Measurements from ENCODE around the gene FAIM.
"Not testable (repeated sequence)": the region's sequence is repeated elsewhere in the genome, so short reads cannot be mapped to it uniquely, and the experiment has no call there.

The FAIM gene

DNA sequence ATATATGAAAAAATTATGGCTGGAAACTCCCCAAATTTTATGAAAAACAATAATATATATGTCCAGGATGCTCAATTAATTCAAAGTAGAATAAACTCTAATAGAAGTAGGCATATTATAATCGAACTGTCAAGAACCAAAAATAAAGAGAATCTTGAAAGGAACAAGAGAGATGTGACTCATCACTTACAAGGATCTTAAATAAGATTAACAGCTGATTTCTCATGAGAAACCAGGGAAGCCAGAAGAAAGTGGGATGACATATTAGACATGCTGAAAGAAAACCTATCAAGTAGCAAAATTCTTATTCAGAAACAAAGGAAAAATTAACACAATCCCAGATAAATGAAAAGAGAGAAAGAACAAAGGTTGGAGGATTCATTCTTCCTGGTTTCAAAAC lies 66.8 kb downstream of the FAIM start:
- Histone ChIP-seq H2AFZ (ENCODE audit: low read length) (no peak overlapping the region), H3K4ac (ENCODE audit: low read length) (no peak overlapping the region), H4K91ac (ENCODE audit: low read depth, low read length, poor library complexity) (no peak overlapping the region), H3K4me3 (ENCODE audit: low read length in 2 of 2) (no peak overlapping the region), H4K8ac (ENCODE audit: low read depth, low read length) (no peak overlapping the region), H2BK15ac (ENCODE audit: low read length) (no peak overlapping the region), H3K9me3 (replicated peaks in 1 of 2; ENCODE audit: control insufficient read depth in 2 of 2, insufficient read depth in 1 of 2, low read depth in 1 of 2, low read length in 2 of 2) (peaks cover 2 to 33% of the 10 kb centered on the region in 2 donors), H3K79me1 (ENCODE audit: low read depth, low read length) (no peaks in the 10 kb centered on the region), H3K18ac (ENCODE audit: low read length) (no peak overlapping the region), H3K23ac (ENCODE audit: low read depth, low read length, poor library complexity) (no peak overlapping the region), H2AK5ac (ENCODE audit: low read depth, low read length) (no peak overlapping the region), H3K4me2 (ENCODE audit: insufficient read depth, low read length, poor library complexity, severe bottlenecking) (no peak overlapping the region), H3K9ac (ENCODE audit: low read depth, low read length, poor library complexity) (no peak overlapping the region), H3K4me1 (ENCODE audit: control insufficient read depth in 2 of 2, insufficient read depth in 1 of 2, low read depth in 1 of 2, low read length in 2 of 2) (peaks cover 0 to 18% of the 10 kb centered on the region in 2 donors), H2BK120ac (ENCODE audit: low read depth, low read length) (no peak overlapping the region), H3K14ac (ENCODE audit: low read length) (no peak overlapping the region), H2BK12ac (ENCODE audit: low read length) (no peak overlapping the region), H2BK5ac (ENCODE audit: low read length) (no peak overlapping the region), H3K36me3 (replicated peaks in 1 of 2; ENCODE audit: control insufficient read depth in 2 of 2, insufficient read depth in 2 of 2, low read length in 2 of 2) (peaks cover 7 to 16% of the 10 kb centered on the region in 2 donors), H3K27ac (replicated peaks; ENCODE audit: low read length) (no peak overlapping the region), H3K27me3 (ENCODE audit: control insufficient read depth in 3 of 3, insufficient read depth in 3 of 3, low read depth in 1 of 3, low read length in 3 of 3) (no peaks in the 10 kb centered on the region)
- no peak for DNase-seq (ENCODE audit: low spot score)
- WGBS, 2 donors (ENCODE audit: extremely low coverage in 2 of 2, insufficient read length in 2 of 2, insufficient replicate concordance in 1 of 2) = no CpG with 5 or more reads among the region's 1 CpG

DNA sequence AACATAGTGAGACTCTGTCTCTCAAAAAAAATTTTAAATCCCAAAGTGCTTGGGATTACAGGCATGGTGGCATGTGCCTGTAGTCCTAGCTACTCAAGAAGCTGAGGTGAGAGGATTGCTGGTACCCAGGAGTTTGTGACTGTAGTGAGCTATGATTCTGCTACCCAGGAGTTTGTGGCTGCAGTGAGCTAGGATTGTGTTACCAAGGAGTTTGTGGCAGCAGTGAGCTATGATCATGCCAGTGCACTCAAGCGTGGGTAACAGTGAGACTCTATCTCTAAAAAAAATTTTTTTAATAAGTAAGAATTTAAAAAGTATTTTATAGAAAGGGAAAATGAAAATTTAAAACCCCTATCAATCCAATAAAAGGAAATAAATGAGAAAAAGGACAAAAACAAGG lies 69.5 kb downstream of the FAIM start:
- Histone ChIP-seq H3K14ac (ENCODE audit: low read length) (no peak overlapping the region), H2AK5ac (ENCODE audit: low read depth, low read length) (no peak overlapping the region), H3K4me1 (ENCODE audit: control insufficient read depth in 2 of 2, insufficient read depth in 1 of 2, low read depth in 1 of 2, low read length in 2 of 2) (peaks cover 0 to 13% of the 10 kb centered on the region in 2 donors), H3K79me1 (ENCODE audit: low read depth, low read length) (no peaks in the 10 kb centered on the region), H3K4me2 (ENCODE audit: insufficient read depth, low read length, poor library complexity, severe bottlenecking) (no peak overlapping the region), H3K27me3 (ENCODE audit: control insufficient read depth in 3 of 3, insufficient read depth in 3 of 3, low read depth in 1 of 3, low read length in 3 of 3) (no peaks in the 10 kb centered on the region), H3K4me3 (ENCODE audit: low read length in 2 of 2) (no peak overlapping the region), H3K36me3 (replicated peaks in 1 of 2; ENCODE audit: control insufficient read depth in 2 of 2, insufficient read depth in 2 of 2, low read length in 2 of 2) (peaks cover 7 to 36% of the 10 kb centered on the region in 2 donors), H2BK15ac (ENCODE audit: low read length) (no peak overlapping the region), H2BK5ac (ENCODE audit: low read length) (no peak overlapping the region), H4K91ac (ENCODE audit: low read depth, low read length, poor library complexity) (no peak overlapping the region), H2BK120ac (ENCODE audit: low read depth, low read length) (no peak overlapping the region), H3K18ac (ENCODE audit: low read length) (no peak overlapping the region), H3K4ac (ENCODE audit: low read length) (no peak overlapping the region), H3K9ac (ENCODE audit: low read depth, low read length, poor library complexity) (no peak overlapping the region), H4K8ac (ENCODE audit: low read depth, low read length) (no peak overlapping the region), H3K27ac (replicated peaks; ENCODE audit: low read length) (no peak overlapping the region), H3K9me3 (replicated peaks in 1 of 2; ENCODE audit: control insufficient read depth in 2 of 2, insufficient read depth in 1 of 2, low read depth in 1 of 2, low read length in 2 of 2) (peaks cover 2 to 31% of the 10 kb centered on the region in 2 donors), H3K23ac (ENCODE audit: low read depth, low read length, poor library complexity) (no peak overlapping the region), H2AFZ (ENCODE audit: low read length) (no peak overlapping the region), H2BK12ac (ENCODE audit: low read length) (no peak overlapping the region)
- DNase-seq (ENCODE audit: low spot score) = no peak
- WGBS, 2 donors (ENCODE audit: extremely low coverage in 2 of 2, insufficient read length in 2 of 2, insufficient replicate concordance in 1 of 2) = no CpG with 5 or more reads among the region's 1 CpG

DNA sequence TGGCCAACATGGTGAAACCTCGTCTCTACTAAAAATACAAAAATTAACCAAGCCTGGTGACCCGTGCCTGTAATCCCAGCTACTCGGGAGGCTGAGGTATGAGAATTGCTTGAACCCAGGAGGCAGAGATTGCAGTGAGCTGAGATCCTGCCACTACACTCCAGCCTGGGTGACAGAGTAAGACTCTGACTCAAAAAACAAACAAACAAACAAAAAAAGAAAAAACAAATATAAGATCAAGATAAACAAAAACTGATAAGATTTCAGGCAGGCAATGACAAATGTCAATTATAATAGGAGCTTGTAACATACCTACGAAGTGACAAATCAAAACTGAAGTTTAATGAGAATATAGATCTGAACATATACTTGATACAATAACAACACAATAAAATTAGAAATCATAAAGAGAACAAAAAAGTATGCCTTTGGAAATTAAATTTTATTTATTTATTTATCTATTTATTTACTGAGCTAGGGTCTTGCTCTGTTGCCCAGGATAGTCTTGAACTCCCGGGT lies 70.4 kb downstream of the FAIM start:
- Histone ChIP-seq H2BK5ac (ENCODE audit: low read length) (no peak overlapping the region), H2AK5ac (ENCODE audit: low read depth, low read length) (no peak overlapping the region), H3K36me3 (replicated peaks in 1 of 2; ENCODE audit: control insufficient read depth in 2 of 2, insufficient read depth in 2 of 2, low read length in 2 of 2) (peaks cover 7 to 42% of the 10 kb centered on the region in 2 donors), H3K79me1 (ENCODE audit: low read depth, low read length) (no peaks in the 10 kb centered on the region), H3K9me3 (replicated peaks in 1 of 2; ENCODE audit: control insufficient read depth in 2 of 2, insufficient read depth in 1 of 2, low read depth in 1 of 2, low read length in 2 of 2) (peaks cover 2 to 31% of the 10 kb centered on the region in 2 donors), H3K27ac (replicated peaks; ENCODE audit: low read length) (no peak overlapping the region), H3K18ac (ENCODE audit: low read length) (no peak overlapping the region), H3K4ac (ENCODE audit: low read length) (no peak overlapping the region), H3K4me2 (ENCODE audit: insufficient read depth, low read length, poor library complexity, severe bottlenecking) (no peak overlapping the region), H2AFZ (ENCODE audit: low read length) (no peak overlapping the region), H4K8ac (ENCODE audit: low read depth, low read length) (no peak overlapping the region), H3K4me3 (ENCODE audit: low read length in 2 of 2) (no peak overlapping the region), H3K9ac (ENCODE audit: low read depth, low read length, poor library complexity) (no peak overlapping the region), H3K14ac (ENCODE audit: low read length) (no peak overlapping the region), H3K23ac (ENCODE audit: low read depth, low read length, poor library complexity) (no peak overlapping the region), H2BK120ac (ENCODE audit: low read depth, low read length) (no peak overlapping the region), H2BK15ac (ENCODE audit: low read length) (no peak overlapping the region), H4K91ac (ENCODE audit: low read depth, low read length, poor library complexity) (no peak overlapping the region), H3K27me3 (ENCODE audit: control insufficient read depth in 3 of 3, insufficient read depth in 3 of 3, low read depth in 1 of 3, low read length in 3 of 3) (no peaks in the 10 kb centered on the region), H3K4me1 (ENCODE audit: control insufficient read depth in 2 of 2, insufficient read depth in 1 of 2, low read depth in 1 of 2, low read length in 2 of 2) (peaks cover 0 to 6% of the 10 kb centered on the region in 2 donors), H2BK12ac (ENCODE audit: low read length) (no peak overlapping the region)
- no CpG with 5 or more reads among the region's 5 CpGs for WGBS, 2 donors (ENCODE audit: extremely low coverage in 2 of 2, insufficient read length in 2 of 2, insufficient replicate concordance in 1 of 2)
- DNase-seq (ENCODE audit: low spot score) = no peak

DNA sequence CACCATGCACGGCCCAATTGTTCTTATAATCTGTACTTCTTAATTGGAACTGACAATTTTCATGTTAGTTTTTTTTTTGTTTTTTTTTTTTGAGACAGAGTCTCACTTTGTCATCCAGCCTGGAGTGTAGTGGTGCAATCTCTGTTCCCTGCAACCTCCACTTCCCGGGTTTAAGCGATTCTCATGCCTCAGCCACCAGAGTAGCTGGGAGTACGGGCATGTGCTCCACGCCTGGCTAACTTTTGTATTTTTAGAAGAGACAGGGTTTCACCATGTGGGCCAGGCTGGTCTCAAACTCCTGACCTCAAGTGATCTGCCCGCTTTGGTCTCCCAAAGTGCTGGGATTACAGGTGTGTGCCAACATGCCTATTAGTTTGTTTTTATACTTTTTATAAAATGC lies 72.4 kb downstream of the FAIM start:
- H2BK120ac ChIP-seq (ENCODE audit: low read depth, low read length); H4K8ac ChIP-seq (ENCODE audit: low read depth, low read length); H2AK5ac ChIP-seq (ENCODE audit: low read depth, low read length); H3K23ac ChIP-seq (ENCODE audit: low read depth, low read length, poor library complexity); H3K4ac ChIP-seq (ENCODE audit: low read length); H3K9ac ChIP-seq (ENCODE audit: low read depth, low read length, poor library complexity); H2BK12ac ChIP-seq (ENCODE audit: low read length); H2AFZ ChIP-seq (ENCODE audit: low read length); H3K18ac ChIP-seq (ENCODE audit: low read length); H4K91ac ChIP-seq (ENCODE audit: low read depth, low read length, poor library complexity); H3K27me3 ChIP-seq (ENCODE audit: control insufficient read depth in 3 of 3, insufficient read depth in 3 of 3, low read depth in 1 of 3, low read length in 3 of 3); H3K14ac ChIP-seq (ENCODE audit: low read length); DNase-seq (ENCODE audit: low spot score); H3K27ac ChIP-seq (replicated peaks; ENCODE audit: low read length); H3K79me1 ChIP-seq (ENCODE audit: low read depth, low read length); H2BK15ac ChIP-seq (ENCODE audit: low read length); H3K4me2 ChIP-seq (ENCODE audit: insufficient read depth, low read length, poor library complexity, severe bottlenecking); H3K4me3 ChIP-seq (ENCODE audit: low read length in 2 of 2); H3K4me1 ChIP-seq (ENCODE audit: control insufficient read depth in 2 of 2, insufficient read depth in 1 of 2, low read depth in 1 of 2, low read length in 2 of 2); H2BK5ac ChIP-seq (ENCODE audit: low read length): not testable (repeated sequence)
- Histone ChIP-seq H3K36me3 (replicated peaks in 1 of 2; ENCODE audit: control insufficient read depth in 2 of 2, insufficient read depth in 2 of 2, low read length in 2 of 2) (peaks cover 5 to 46% of the 10 kb centered on the region in 2 donors), H3K9me3 (replicated peaks in 1 of 2; ENCODE audit: control insufficient read depth in 2 of 2, insufficient read depth in 1 of 2, low read depth in 1 of 2, low read length in 2 of 2) (peaks cover 0 to 15% of the 10 kb centered on the region in 2 donors)
- no CpG with 5 or more reads among the region's 6 CpGs for WGBS, 2 donors (ENCODE audit: extremely low coverage in 2 of 2, insufficient read length in 2 of 2, insufficient replicate concordance in 1 of 2)

Measured in neuronal stem cell (in vitro differentiated cells).